H9 (cell line): ENCODE measurements around the gene CELF1. TPM values are rescaled to one million over a fixed set of nuclear protein-coding genes. Genes with fewer than 3 reads are reported as not detected.
A peak's percentile ranks its signal among the peaks of the same experiment; 100 is the strongest.

Source experiments
- DNase-seq: peaks from one replicate; pipeline ENCODE4 v3.0.0-alpha.2; 2017
- H2AFZ ChIP-seq: one replicate; pipeline ENCODE4 v1.6.1; 2013; ENCODE audit warnings: mild to moderate bottlenecking, low read length, control low read depth, moderate library complexity
- H2AK5ac ChIP-seq: 2 replicates; pipeline ENCODE4 v1.6.1; 2013; ENCODE audit warnings: low read length, control low read depth, mixed read lengths; ENCODE audit not compliant: insufficient read length
- H2BK120ac ChIP-seq: one replicate; pipeline ENCODE4 v1.6.1; 2013; ENCODE audit warnings: low read depth, mild to moderate bottlenecking, low read length, control low read depth, inconsistent platforms; ENCODE audit not compliant: poor library complexity, severe bottlenecking
- H2BK12ac ChIP-seq: 2 replicates; pipeline ENCODE4 v1.6.1; 2013; ENCODE audit warnings: low read length, control low read depth, mixed read lengths, low read depth; ENCODE audit not compliant: insufficient read length
- H2BK15ac ChIP-seq: 2 replicates; pipeline ENCODE4 v1.6.1; 2013; ENCODE audit warnings: low read depth, low read length, control low read depth
- H2BK20ac ChIP-seq: one replicate; pipeline ENCODE4 v1.6.1; 2013; ENCODE audit warnings: low read depth, mild to moderate bottlenecking, low read length, control low read depth, inconsistent platforms; ENCODE audit not compliant: poor library complexity, severe bottlenecking
- H2BK5ac ChIP-seq: 2 replicates; pipeline ENCODE4 v1.6.1; 2013; ENCODE audit warnings: low read length, control low read depth, mixed read lengths; ENCODE audit not compliant: insufficient read length
- H3K14ac ChIP-seq: 2 replicates; pipeline ENCODE4 v1.6.1; 2013; ENCODE audit warnings: low read length, control low read depth; ENCODE audit not compliant: insufficient read depth
- H3K18ac ChIP-seq: 2 replicates; pipeline ENCODE4 v1.6.1; 2013; ENCODE audit warnings: low read depth, mild to moderate bottlenecking, mixed read lengths, low read length, control low read depth; ENCODE audit not compliant: insufficient read length
- H3K23ac ChIP-seq: 2 replicates; pipeline ENCODE4 v1.6.1; 2013; ENCODE audit warnings: low read length, control low read depth, mixed read lengths, low read depth; ENCODE audit not compliant: insufficient read length
- H3K23me2 ChIP-seq: 2 replicates; pipeline ENCODE4 v1.6.1; 2013; ENCODE audit warnings: low read depth, mild to moderate bottlenecking, mixed read lengths, low read length, control low read depth; ENCODE audit not compliant: insufficient read length, poor library complexity, severe bottlenecking
- H3K27ac ChIP-seq: 2 replicates; pipeline ENCODE4 v1.5.1; 2013; ENCODE audit warnings: low read length, control low read depth, mixed read lengths, low read depth; ENCODE audit not compliant: insufficient read length
- H3K27me3 ChIP-seq: 2 replicates; pipeline ENCODE4 v1.6.1; 2013; ENCODE audit warnings: low read length, control low read depth, inconsistent platforms; ENCODE audit not compliant: insufficient read depth
- H3K4ac ChIP-seq: 2 replicates; pipeline ENCODE4 v1.6.1; 2013; ENCODE audit warnings: low read depth, mild to moderate bottlenecking, control low read depth, inconsistent platforms, low read length, moderate library complexity
- H3K4me1 ChIP-seq: 2 replicates; pipeline ENCODE4 v1.6.1; 2013; ENCODE audit warnings: low read length, control low read depth, inconsistent platforms; ENCODE audit not compliant: insufficient read depth
- H3K4me2 ChIP-seq: 2 replicates; pipeline ENCODE4 v1.6.1; 2013; ENCODE audit warnings: low read length, control low read depth, mixed read lengths; ENCODE audit not compliant: insufficient read length, insufficient read depth
- H3K56ac ChIP-seq: 2 replicates; pipeline ENCODE4 v1.6.1; 2013; ENCODE audit warnings: low read depth, mild to moderate bottlenecking, mixed read lengths, low read length, control low read depth; ENCODE audit not compliant: insufficient read length
- H3K79me1 ChIP-seq: 2 replicates; pipeline ENCODE4 v1.6.1; 2013; ENCODE audit warnings: low read depth, mild to moderate bottlenecking, moderate library complexity, low read length, control low read depth, inconsistent platforms; ENCODE audit not compliant: insufficient read depth, poor library complexity, severe bottlenecking
- H3K79me2 ChIP-seq: 2 replicates; pipeline ENCODE4 v1.6.1; 2013; ENCODE audit warnings: low read length, control low read depth, inconsistent platforms; ENCODE audit not compliant: insufficient read depth
- H3K9ac ChIP-seq: 2 replicates; pipeline ENCODE4 v1.6.1; 2013; ENCODE audit warnings: low read length, control low read depth, mixed read lengths; ENCODE audit not compliant: insufficient read length; ENCODE audit errors: extremely low read depth
- H3K9me3 ChIP-seq: one replicate; pipeline ENCODE4 v1.6.1; 2013; ENCODE audit warnings: low read depth, low read length, inconsistent platforms; ENCODE audit not compliant: control insufficient read depth
- H3T11ph ChIP-seq: one replicate; pipeline ENCODE4 v1.6.1; 2013; ENCODE audit warnings: mild to moderate bottlenecking, low read length, control low read depth, inconsistent platforms
- H4K20me1 ChIP-seq: one replicate; pipeline ENCODE4 v1.6.1; 2013; ENCODE audit not compliant: control insufficient read depth, insufficient read length, insufficient read depth
- H4K5ac ChIP-seq: 2 replicates; pipeline ENCODE4 v1.6.1; 2013; ENCODE audit warnings: low read depth, mild to moderate bottlenecking, mixed read lengths, low read length, control low read depth; ENCODE audit not compliant: insufficient read length
- H4K8ac ChIP-seq: replicated peaks from 2 replicates; pipeline ENCODE4 v1.6.1; 2013; ENCODE audit warnings: low read length, control low read depth, mixed read lengths, low read depth; ENCODE audit not compliant: insufficient read length
- H4K91ac ChIP-seq: 2 replicates; pipeline ENCODE4 v1.6.1; 2013; ENCODE audit warnings: low read depth, mild to moderate bottlenecking, moderate library complexity, mixed read lengths, low read length, control low read depth; ENCODE audit not compliant: insufficient read length
- H3K27ac Mint-ChIP-seq, 3 experiments: 2 replicates in 2 of 3; 3 replicates in 1 of 3; pipeline ENCODE4 v1.8.0; 2020 to 2021; ENCODE audit warnings: mixed read lengths in 3 of 3, mild to moderate bottlenecking in 1 of 3, moderate library complexity in 1 of 3
- H3K27me3 Mint-ChIP-seq: 2 replicates; pipeline ENCODE4 v1.8.0; 2021; ENCODE audit warnings: low read depth, mild to moderate bottlenecking, moderate library complexity, mixed read lengths
- H3K36me3 Mint-ChIP-seq, 3 experiments: 2 replicates in 2 of 3; 3 replicates in 1 of 3; pipeline ENCODE4 v1.8.0; 2020 to 2021; ENCODE audit warnings: low read depth in 3 of 3, mixed read lengths in 3 of 3; ENCODE audit not compliant: insufficient read depth in 1 of 3
- H3K4me1 Mint-ChIP-seq, 2 experiments: 2 replicates each; pipeline ENCODE4 v1.8.0; 2020; ENCODE audit warnings: mixed read lengths in 2 of 2
- H3K4me3 Mint-ChIP-seq, 2 experiments: 2 replicates in 1 of 2; 3 replicates in 1 of 2; pipeline ENCODE4 v1.8.0; 2020 to 2021; ENCODE audit warnings: mild to moderate bottlenecking in 2 of 2, mixed read lengths in 2 of 2, moderate library complexity in 1 of 2
- H3K9me3 Mint-ChIP-seq, 2 experiments: 2 replicates in 1 of 2; 3 replicates in 1 of 2; pipeline ENCODE4 v1.8.0; 2020; ENCODE audit warnings: mild to moderate bottlenecking in 2 of 2, mixed read lengths in 2 of 2, moderate library complexity in 1 of 2
- CTCF ChIP-seq: fragments of 200-600 bp; sonication (generic); conservative IDR thresholded peaks from 3 replicates; pipeline ENCODE4 v1.8.0; 2021; ENCODE audit warnings: antibody characterized with exemption, mild to moderate bottlenecking
- WGBS: extraction: QIAGEN DNeasy Blood & Tissue Kit; methylation state at CpG from one replicate; pipeline ENCODE4 v1.1.7; 2013; ENCODE audit warnings: missing lambda C conversion rate, low lambda C conversion rate, mixed read lengths; ENCODE audit not compliant: insufficient read length; ENCODE audit errors: extremely low coverage; 5-methylcytosine and 5-hydroxymethylcytosine counted together
- total RNA-seq: library from RNA; stranded (reverse); gene quantifications from 2 replicates; pipeline ENCODE4 v1.2.1, GENCODE V29; 2021

Gene CELF1
- total RNA-seq, 1 experiment from 2014 or later: 211 TPM

GRCh38 chr11:47469361-47470179, 83.4 kb downstream of the CELF1 start:
- no peak for DNase-seq
- Histone ChIP-seq H3K18ac (no peak overlapping the region), H3K79me2 (0 out of 2 replicates have a peak, but pooled peaks cover 2% of the 10 kb centered on the region), H3K27me3 (no peaks in the 10 kb centered on the region), H3K4me1 (peaks cover 3% of the 10 kb centered on the region; the same call in 1 of the 2 replicates), H4K91ac (no peak overlapping the region), H4K20me1 (no peaks in the 10 kb centered on the region), H2BK5ac (no peak overlapping the region), H3K4me2 (no peak overlapping the region), H3K14ac (no peak overlapping the region), H3K23ac (no peak overlapping the region), H2BK20ac (no peak overlapping the region), H4K5ac (no peak overlapping the region), H2AK5ac (no peak overlapping the region), H3K9me3 (no peaks in the 10 kb centered on the region), H3K79me1 (no peaks in the 10 kb centered on the region), H3K56ac (no peak overlapping the region), H2BK15ac (no peak overlapping the region), H3T11ph (no peak overlapping the region), H3K27ac (no peak overlapping the region), H2BK120ac (no peak overlapping the region), H4K8ac (no peak overlapping the region), H2AFZ (no peak overlapping the region), H3K9ac (no peak overlapping the region), H3K4ac (no peak overlapping the region), H3K23me2 (no peaks in the 10 kb centered on the region), H2BK12ac (no peak overlapping the region)
- no CpG with 5 or more reads among the region's 7 CpGs for WGBS
- Mint-ChIP-seq H3K4me1 (peaks cover 45 to 55% of the 10 kb centered on the region in 2 experiments), H3K9me3 (no peaks in the 10 kb centered on the region), H3K27ac (peak overlapping the region in 2 of 3 experiments; percentile 65 to 87; a peak in 5 of 7 replicates), H3K4me3 (no peak overlapping the region; a peak in 1 of 5 replicates), H3K27me3 (no peaks in the 10 kb centered on the region), H3K36me3 (peaks cover 39 to 84% (median 63%) of the 10 kb centered on the region in 3 experiments; a peak in 6 of 7 replicates)
- no peak for TF ChIP-seq CTCF
